Central memory CD8-positive, alpha-beta T cell (primary cell): ENCODE measurements around the gene ARL8B.
"Not testable (repeated sequence)": the region's sequence is repeated elsewhere in the genome, so short reads cannot be mapped to it uniquely, and the experiment has no call there.

Experiments
- ATAC-seq: fragments of 150-1000 bp; cut with Tn5 transposase; replicated peaks from 2 replicates; pipeline ENCODE4 v1.10.0; 2022; ENCODE audit warnings: mild to moderate bottlenecking, moderate FRiP score, moderate number of reproducible peaks; ENCODE audit not compliant: poor library complexity, severe bottlenecking; ENCODE audit errors: extremely low read depth
- DNase-seq, 2 donors: peaks; one replicate each; pipeline ENCODE4 v3.0.0; 2021; ENCODE audit warnings: low spot score in 2 of 2
- H3K27ac Mint-ChIP-seq: one replicate; pipeline ENCODE4 v1.8.0; 2022; ENCODE audit warnings: low read depth, mild to moderate bottlenecking, moderate library complexity, mixed read lengths
- H3K27me3 Mint-ChIP-seq: one replicate; pipeline ENCODE4 v1.8.0; 2022; ENCODE audit warnings: mixed read lengths
- H3K36me3 Mint-ChIP-seq: one replicate; pipeline ENCODE4 v1.8.0; 2022; ENCODE audit warnings: mild to moderate bottlenecking, moderate library complexity, mixed read lengths; ENCODE audit not compliant: insufficient read depth
- H3K4me1 Mint-ChIP-seq: one replicate; pipeline ENCODE4 v1.8.0; 2022; ENCODE audit warnings: mixed read lengths
- H3K4me3 Mint-ChIP-seq: one replicate; pipeline ENCODE4 v1.8.0; 2022; ENCODE audit warnings: mild to moderate bottlenecking, moderate library complexity, mixed read lengths
- H3K9me3 Mint-ChIP-seq: one replicate; pipeline ENCODE4 v1.8.0; 2022; ENCODE audit warnings: mixed read lengths

ARL8B gene

DNA sequence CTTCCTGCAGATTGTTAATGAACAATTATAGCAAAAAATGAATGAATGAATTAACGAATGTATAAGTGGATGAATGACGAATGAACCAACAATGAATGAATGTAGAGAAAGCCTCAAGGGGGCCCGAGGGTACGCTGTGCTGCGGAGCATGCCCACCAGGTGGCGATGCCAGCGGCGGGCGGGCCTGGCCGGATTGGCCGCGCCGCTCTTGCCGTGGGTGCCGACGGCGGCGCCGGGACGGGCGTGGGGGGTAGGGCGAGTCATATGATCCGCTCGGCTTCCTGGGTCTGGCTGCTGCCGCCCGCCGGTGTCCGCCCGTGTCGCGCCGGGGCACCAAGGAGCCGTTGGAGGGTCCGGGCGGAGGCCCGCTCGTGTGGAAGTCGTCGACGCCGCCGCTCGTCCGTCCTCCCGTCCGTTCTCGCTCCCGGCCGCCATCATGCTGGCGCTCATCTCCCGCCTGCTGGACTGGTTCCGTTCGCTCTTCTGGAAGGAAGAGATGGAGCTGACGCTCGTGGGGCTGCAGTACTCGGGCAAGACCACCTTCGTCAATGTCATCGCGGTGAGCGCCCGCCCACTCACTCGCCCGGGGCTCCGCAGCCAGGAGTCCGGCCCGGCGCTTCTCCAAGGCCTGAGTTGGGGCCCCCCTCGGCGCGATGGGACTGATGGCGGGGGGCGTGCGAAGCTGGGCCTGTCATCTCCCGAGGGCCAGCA lies at the start of gene ARL8B:
ARL8B (plus strand) TSS at position 263 of the 711 bp plus-strand sequence; CDS start at position 437, 174 bp downstream.
- H3K36me3 Mint-ChIP-seq: peaks cover 20% of the 10 kb centered on the region
- H3K27ac Mint-ChIP-seq: peak within 1 kb of the TSS; percentile 72
- H3K27me3 Mint-ChIP-seq: no peaks in the 10 kb centered on the region
- peaks cover 37% of the 10 kb centered on the region for H3K4me1 Mint-ChIP-seq
- H3K9me3 Mint-ChIP-seq: no peaks in the 10 kb centered on the region
- DNase-seq (peak; percentile 84 to 87), ATAC-seq (peak; percentile 92)
- H3K4me3 Mint-ChIP-seq: peak within 1 kb of the TSS; percentile 77

DNA sequence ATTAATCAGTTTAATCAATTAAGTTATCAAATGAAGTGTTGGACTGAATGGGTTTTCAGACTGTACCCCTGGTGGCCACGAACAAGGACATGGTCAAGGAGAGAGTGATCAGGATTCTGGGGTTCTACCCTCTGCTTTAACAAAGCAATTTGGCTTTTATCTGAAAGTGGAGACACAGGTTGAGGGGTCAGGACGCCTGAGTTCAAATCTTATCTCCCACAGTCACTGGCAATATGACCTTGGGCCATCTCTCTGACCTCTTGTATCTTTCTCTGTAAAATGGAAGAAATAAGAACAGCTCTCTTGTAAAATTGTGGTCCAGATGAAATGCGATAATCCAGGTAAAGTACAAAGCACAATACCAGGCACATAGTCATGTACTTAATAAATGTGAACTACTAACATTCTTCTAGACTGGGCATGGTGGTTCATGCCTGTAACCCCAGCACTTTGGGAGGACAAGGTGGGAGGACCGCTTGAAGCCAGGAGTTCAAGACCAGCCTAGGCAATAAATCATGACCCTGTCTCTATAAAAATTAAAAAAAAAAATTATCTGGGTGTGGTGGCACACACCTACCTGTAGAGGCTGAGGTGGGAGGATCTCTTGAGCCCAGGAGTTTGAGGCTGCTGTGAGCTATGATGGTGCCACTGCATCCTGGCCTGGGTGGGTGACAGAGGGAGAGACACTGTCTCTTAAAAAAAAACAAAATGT lies 48.6 kb upstream of the ARL8B start:
- H3K4me1 Mint-ChIP-seq: no peaks in the 10 kb centered on the region
- no peak for DNase-seq
- H3K9me3 Mint-ChIP-seq: no peaks in the 10 kb centered on the region
- H3K27ac Mint-ChIP-seq: no peak overlapping the region
- H3K36me3 Mint-ChIP-seq: no peaks in the 10 kb centered on the region
- no peak for ATAC-seq
- H3K4me3 Mint-ChIP-seq: no peak overlapping the region
- peaks cover 45% of the 10 kb centered on the region for H3K27me3 Mint-ChIP-seq

DNA sequence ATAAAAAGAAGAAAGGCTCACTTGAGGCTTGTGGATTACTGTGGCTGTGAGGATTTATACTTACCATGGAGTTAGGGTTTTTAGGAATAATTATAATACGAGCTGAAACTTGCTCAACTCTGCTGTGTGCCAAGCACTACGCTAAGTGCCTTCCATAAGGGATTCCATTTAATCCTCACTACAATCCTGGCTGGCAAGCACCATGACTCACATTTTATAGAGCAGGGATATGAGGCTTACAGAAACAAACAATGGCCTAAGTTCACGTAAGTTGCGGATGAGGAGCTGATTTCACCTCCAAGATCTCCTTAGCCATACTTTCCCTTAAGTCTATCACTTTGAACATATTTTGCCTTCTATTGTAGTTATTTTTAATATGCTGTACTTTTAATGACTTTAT lies 43.9 kb upstream of the ARL8B start:
- no peak for ATAC-seq
- no peak overlapping the region for H3K4me3 Mint-ChIP-seq
- H3K27ac Mint-ChIP-seq: no peak overlapping the region
- no peak for DNase-seq
- H3K36me3 Mint-ChIP-seq: no peaks in the 10 kb centered on the region
- no peaks in the 10 kb centered on the region for H3K4me1 Mint-ChIP-seq
- peaks cover 27% of the 10 kb centered on the region for H3K27me3 Mint-ChIP-seq
- no peaks in the 10 kb centered on the region for H3K9me3 Mint-ChIP-seq

DNA sequence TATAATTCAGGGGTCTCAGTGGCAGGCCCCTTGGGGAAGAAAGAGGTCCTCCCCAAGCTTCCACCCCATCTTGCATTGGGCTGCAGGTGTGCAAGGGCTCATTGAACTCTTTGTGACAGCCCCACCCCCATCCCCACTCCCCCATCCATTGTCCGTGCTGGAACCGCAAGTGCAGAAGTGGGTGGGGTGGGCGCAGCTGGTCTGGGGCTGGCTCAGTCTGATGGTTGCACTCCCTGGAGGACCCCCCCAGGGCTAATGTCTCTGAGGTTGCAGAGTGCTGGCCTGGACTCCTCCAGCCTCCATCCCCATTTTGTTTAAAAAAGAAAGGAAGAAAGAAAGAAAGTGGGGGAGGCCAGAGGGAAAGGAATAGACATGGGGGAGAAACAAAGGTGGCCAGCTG lies 42.3 kb upstream of the ARL8B start:
- Mint-ChIP-seq H3K27ac (no peak overlapping the region), H3K27me3 (peaks cover 27% of the 10 kb centered on the region), H3K4me1 (no peaks in the 10 kb centered on the region), H3K36me3 (no peaks in the 10 kb centered on the region), H3K9me3 (no peaks in the 10 kb centered on the region), H3K4me3 (no peak overlapping the region)
- no peak for DNase-seq
- ATAC-seq: no peak

DNA sequence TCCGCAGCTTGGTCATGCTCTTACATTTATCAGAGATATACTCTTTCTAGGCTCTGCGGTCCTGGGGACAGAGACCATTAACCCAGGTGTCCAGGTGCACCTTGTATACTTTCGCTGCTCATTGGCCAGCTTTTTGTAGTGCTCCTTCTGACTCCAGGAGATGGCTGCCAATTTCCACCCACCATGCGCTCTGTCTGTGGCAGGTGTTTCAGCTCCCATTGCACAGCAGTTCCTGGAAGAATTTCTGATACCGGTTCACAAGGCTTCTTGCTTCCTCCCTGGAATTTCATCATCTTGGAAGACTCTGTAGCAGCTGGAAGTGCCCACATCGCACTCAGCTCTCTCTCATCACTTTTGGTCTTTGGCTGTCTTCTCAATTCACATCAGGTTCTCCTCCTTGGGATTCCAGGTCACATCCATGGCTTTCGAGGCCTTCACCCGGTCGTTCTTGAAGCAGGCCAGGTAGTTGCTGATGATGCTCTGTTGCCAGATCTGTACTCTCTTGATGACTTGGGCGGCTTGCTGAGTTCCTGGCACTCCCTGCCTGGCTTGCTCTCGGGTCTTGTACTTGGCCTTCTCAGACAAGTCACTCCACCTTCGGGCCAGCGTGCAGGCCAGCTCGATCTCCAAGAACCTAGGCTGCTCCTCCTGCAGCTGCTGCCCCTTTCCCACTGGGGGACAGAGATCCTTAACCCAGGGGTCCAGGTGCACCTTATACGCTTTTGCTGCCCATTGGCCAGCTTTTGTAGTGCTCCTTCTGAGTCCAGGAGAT lies 41.1 kb upstream of the ARL8B start:
- no peak overlapping the region for H3K27ac Mint-ChIP-seq
- H3K9me3 Mint-ChIP-seq: no peaks in the 10 kb centered on the region
- ATAC-seq (no peak), DNase-seq (no peak)
- H3K27me3 Mint-ChIP-seq: peaks cover 27% of the 10 kb centered on the region
- no peaks in the 10 kb centered on the region for H3K4me1 Mint-ChIP-seq
- no peak overlapping the region for H3K4me3 Mint-ChIP-seq
- no peaks in the 10 kb centered on the region for H3K36me3 Mint-ChIP-seq

DNA sequence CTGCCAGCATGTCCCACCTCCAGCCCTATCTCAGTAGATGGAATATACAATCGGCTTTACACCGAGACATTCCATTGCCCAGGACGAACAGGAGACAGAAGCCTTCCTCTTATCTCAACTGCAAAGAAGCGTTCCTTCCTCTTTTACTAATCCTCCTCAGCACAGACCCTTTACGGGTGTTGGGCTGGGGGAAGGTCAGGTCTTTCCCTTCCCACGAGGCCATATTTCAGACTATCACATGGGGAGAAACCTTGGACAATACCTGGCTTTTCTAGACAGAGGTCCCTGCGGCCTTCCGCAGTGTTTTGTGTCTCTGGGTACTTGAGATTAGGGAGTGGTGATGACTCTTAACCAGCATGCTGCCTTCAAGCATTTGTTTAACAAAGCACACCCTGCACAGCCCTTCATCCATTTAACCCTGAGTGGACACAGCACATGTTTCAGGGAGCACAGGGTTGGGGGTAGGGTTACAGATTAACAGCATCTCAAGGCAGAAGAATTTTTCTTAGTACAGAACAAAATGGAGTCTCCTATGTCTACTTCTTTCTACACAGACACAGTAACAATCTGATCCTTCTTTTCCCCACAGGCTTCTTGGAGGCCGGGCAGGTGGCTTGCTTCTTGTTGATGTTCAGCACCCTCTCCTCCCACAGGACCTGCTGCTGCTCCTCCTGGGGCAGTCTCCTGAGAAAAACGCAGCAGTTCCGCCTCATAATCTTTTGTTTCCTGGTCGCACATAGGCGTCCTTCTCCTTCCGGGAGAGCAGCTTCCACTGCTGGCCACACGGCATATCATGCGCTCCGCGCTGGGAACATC lies 39.9 kb upstream of the ARL8B start:
- DNase-seq, H3K36me3 Mint-ChIP-seq, H3K27ac Mint-ChIP-seq, H3K9me3 Mint-ChIP-seq, H3K4me3 Mint-ChIP-seq, ATAC-seq, H3K4me1 Mint-ChIP-seq: not testable (repeated sequence)
- peaks cover 27% of the 10 kb centered on the region for H3K27me3 Mint-ChIP-seq

DNA sequence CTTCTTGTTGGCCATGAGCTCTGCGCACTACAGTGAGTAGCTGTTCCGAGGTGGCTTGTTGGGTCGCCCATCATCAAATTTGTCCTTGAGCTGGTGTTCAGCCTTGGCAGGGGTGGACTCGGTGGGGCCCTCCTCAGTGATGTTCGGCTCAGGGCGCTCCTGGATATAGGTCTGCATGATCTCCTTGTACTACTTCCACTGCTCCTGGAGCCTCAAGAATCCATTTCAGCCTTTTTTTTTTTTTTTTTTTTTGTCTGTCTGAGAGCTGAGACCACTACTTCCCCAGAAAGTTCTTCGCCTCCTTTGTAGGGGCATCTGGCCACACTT lies 39.3 kb upstream of the ARL8B start:
- Mint-ChIP-seq H3K4me3 (no peak overlapping the region), H3K4me1 (no peaks in the 10 kb centered on the region), H3K27me3 (peaks cover 27% of the 10 kb centered on the region), H3K9me3 (no peaks in the 10 kb centered on the region), H3K36me3 (no peaks in the 10 kb centered on the region), H3K27ac (no peak overlapping the region)
- no peak for ATAC-seq
- no peak for DNase-seq

DNA sequence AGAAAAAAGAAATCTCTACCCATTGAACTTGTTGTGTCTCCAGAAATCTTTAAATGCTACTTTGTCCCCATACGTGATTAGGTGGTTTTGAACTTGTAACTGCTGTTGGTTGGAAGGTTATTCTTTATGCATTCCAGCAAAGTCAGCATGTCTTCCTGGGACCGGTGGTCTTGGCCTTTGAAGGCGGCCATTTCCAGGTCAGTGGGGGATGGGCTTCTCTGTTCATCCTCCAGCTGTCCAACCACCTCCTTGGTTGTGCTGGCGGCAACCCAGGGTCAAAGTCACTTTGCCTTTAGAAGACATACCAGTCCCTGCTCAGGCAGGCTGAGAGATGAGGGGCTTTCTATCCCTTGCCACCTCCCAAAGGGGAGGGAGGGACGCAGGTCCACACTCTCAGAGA lies 37.9 kb upstream of the ARL8B start:
- Mint-ChIP-seq H3K27me3 (peaks cover 31% of the 10 kb centered on the region), H3K4me1 (no peaks in the 10 kb centered on the region), H3K4me3 (no peak overlapping the region), H3K9me3 (no peaks in the 10 kb centered on the region), H3K36me3 (no peaks in the 10 kb centered on the region), H3K27ac (no peak overlapping the region)
- ATAC-seq: no peak
- DNase-seq: no peak

DNA sequence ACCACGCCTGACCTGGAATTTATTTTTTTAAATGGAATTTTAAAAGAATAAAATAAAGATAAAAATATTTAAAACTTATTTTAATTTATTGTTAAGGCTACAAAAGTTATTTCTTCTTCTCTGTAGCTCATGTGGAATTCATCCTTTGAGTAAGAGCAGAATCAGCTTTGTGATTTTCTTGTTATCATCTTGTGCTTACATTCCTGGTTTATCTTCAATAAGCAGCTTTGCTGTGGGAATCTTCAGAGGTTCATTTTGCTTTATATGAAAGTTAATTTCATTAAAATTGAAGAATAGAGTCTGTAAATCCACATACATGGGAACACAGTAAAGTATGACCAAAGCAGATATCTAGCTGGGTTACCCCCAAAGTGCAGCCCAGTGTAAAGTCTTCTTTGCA lies 35.4 kb upstream of the ARL8B start:
- Mint-ChIP-seq H3K4me1 (no peaks in the 10 kb centered on the region), H3K36me3 (no peaks in the 10 kb centered on the region), H3K27ac (no peak overlapping the region), H3K4me3 (no peak overlapping the region), H3K27me3 (peaks cover 32% of the 10 kb centered on the region), H3K9me3 (no peaks in the 10 kb centered on the region)
- DNase-seq (no peak), ATAC-seq (no peak)

DNA sequence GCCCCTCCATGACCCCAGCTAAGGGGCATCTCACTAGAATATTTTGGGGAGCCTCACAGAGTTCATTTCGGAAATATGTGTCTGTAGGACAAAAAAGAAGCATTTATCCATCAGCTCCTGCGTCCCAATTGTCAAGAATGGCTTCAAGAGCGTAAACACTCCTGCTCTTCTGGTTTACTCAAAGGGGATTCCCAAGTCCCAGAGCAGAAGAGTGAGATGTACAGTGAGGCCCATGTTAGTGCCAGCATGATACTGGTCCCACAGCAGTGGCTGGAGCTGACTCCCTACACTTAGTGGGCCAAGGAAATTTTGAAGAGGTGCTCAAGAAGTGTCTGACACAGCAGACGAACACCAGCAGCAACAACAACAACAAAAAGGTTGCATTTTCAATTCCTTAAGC lies 34.9 kb upstream of the ARL8B start:
- H3K27me3 Mint-ChIP-seq: peaks cover 36% of the 10 kb centered on the region
- H3K4me3 Mint-ChIP-seq: no peak overlapping the region
- H3K36me3 Mint-ChIP-seq: no peaks in the 10 kb centered on the region
- ATAC-seq (no peak), DNase-seq (no peak)
- no peaks in the 10 kb centered on the region for H3K9me3 Mint-ChIP-seq
- no peaks in the 10 kb centered on the region for H3K4me1 Mint-ChIP-seq
- H3K27ac Mint-ChIP-seq: no peak overlapping the region

DNA sequence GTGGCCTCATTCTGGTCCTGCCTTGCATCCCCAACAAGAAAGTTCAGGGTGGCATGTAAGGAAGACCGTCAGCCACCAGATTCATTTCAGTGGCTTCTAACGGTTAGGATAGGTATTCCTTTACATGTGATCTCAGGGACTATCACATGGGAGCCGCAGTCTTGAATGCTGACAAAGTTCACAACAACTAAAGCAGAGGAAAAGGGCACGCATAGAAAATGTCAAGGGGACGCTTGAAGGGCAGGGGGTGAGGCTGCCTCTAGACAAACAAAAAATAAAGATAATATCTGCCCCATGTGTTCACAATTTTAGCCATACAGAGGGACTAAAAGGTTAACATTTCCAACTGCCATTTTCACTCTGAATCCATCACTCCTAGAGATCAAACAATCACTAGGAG lies 31.9 kb upstream of the ARL8B start:
- Mint-ChIP-seq H3K4me1 (no peaks in the 10 kb centered on the region), H3K4me3 (no peak overlapping the region), H3K27ac (no peak overlapping the region), H3K27me3 (peaks cover 29% of the 10 kb centered on the region), H3K36me3 (no peaks in the 10 kb centered on the region), H3K9me3 (no peaks in the 10 kb centered on the region)
- DNase-seq: no peak
- ATAC-seq: no peak

DNA sequence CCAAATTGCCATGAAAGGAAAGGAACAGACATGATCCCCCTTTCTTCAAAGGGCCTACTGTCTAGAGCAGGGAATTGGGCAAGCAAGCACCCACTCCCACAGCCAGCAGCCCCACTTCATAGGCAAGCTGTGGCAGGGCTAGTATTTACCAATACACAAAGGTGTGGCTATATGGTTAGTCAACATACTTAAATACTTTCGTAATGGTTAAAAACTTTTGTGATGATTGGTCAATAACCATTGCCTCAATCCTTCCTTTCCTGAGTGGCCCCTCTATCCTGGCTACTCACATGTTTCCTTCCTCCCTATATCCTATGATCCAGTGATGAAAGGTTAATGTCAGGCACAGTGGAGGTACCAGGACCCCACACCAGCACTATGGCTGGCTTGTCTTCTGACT lies 30.1 kb upstream of the ARL8B start:
- ATAC-seq (no peak), DNase-seq (no peak)
- Mint-ChIP-seq H3K4me1 (no peaks in the 10 kb centered on the region), H3K27me3 (peaks cover 45% of the 10 kb centered on the region), H3K9me3 (no peaks in the 10 kb centered on the region), H3K36me3 (no peaks in the 10 kb centered on the region), H3K4me3 (no peak overlapping the region), H3K27ac (no peak overlapping the region)
